Measurements from ENCODE around the gene ELOVL1. TPM values are rescaled to one million over a fixed set of nuclear protein-coding genes. Genes with fewer than 3 reads are reported as not detected.
A peak's percentile ranks its signal among the peaks of the same experiment; 100 is the strongest.

Gene ELOVL1
- total RNA-seq, 4 donors from 2014 or later = 26.3 to 65.0 (median 41.0) TPM

DNA sequence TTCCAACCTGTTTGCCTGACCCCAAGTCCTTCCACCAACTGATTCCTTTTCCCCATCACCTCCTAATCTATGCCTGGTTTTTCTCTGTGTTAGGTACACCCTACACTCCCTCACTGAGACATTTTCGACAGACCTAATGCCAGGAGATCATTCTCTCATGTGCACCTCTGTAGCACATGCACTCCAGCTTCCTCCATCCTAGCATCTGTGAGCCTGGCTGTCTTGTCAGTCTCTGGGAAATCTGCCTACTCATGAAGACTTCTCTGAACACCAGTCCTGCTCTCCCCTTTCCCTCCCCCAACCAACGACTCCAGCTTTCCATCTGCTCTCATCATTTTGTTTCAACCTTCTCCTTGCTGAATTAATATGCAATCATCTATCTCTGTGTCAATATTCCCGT lies 20.8 kb upstream of the ELOVL1 start:
- Histone ChIP-seq H3K36me3 (peaks cover 0 to 42% of the 10 kb centered on the region in 2 donors), H3K4me3 (peak overlapping the region; percentile 56 to 67), H3K9me3 (no peaks in the 10 kb centered on the region), H3K27me3 (no peaks in the 10 kb centered on the region), H3K4me1 (peaks cover 6 to 30% (median 22%) of the 10 kb centered on the region in 3 donors), H3K27ac (peak overlapping the region in 1 of 4 donors; percentile 87)
- no peak for ATAC-seq
- TF ChIP-seq EP300 (IDR thresholded peaks at IDR 0.05) (no peak), POLR2AphosphoS5 (IDR thresholded peaks at IDR 0.05) (no peak), POLR2A (IDR thresholded peaks at IDR 0.05) (no peak)
- TF ChIP-seq, protein P1, sequence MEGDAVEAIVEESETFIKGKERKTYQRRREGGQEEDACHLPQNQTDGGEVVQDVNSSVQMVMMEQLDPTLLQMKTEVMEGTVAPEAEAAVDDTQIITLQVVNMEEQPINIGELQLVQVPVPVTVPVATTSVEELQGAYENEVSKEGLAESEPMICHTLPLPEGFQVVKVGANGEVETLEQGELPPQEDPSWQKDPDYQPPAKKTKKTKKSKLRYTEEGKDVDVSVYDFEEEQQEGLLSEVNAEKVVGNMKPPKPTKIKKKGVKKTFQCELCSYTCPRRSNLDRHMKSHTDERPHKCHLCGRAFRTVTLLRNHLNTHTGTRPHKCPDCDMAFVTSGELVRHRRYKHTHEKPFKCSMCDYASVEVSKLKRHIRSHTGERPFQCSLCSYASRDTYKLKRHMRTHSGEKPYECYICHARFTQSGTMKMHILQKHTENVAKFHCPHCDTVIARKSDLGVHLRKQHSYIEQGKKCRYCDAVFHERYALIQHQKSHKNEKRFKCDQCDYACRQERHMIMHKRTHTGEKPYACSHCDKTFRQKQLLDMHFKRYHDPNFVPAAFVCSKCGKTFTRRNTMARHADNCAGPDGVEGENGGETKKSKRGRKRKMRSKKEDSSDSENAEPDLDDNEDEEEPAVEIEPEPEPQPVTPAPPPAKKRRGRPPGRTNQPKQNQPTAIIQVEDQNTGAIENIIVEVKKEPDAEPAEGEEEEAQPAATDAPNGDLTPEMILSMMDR (IDR thresholded peaks at IDR 0.05) = no peak
- WGBS, 2 donors (ENCODE audit: low coverage in 1 of 2) = 15 to 38% methylated on average over 2 to 3 of the region's 3 CpGs

DNA sequence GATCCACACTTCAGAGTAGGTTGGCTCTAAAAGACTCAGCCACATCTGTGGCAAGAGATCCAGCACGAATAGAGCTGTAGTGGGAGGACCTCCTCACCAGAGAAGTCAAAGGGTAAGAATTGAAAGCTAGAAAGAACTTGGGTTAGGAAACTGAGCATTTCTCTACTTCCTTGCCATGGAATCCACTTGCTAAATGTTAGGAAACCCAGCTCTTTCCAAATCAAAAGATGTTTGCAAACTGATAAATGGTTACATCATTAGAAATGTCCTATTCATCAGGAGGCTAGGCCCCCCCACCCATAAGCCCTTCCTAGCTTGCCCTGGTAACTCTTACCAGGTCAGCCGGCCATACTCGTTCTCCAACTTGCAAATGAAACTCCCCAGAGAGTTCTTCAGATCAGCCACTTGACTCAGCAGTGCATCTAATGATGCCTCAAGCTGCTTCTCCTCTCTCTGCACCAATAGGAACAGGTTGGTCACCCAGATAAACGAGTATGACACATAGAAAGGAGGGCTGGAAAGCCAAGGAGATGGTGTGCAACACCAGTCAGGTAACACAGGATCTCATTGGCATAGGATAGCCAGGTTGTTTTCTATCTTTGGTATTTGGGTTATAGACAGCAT lies 20.3 kb upstream of the ELOVL1 start:
- no peak overlapping the region for H3K4me3 ChIP-seq
- TF ChIP-seq, protein P1 (IDR thresholded peaks at IDR 0.05) = no peak
- no peak for TF ChIP-seq POLR2AphosphoS5 (IDR thresholded peaks at IDR 0.05)
- no peak for TF ChIP-seq EP300 (IDR thresholded peaks at IDR 0.05)
- TF ChIP-seq POLR2A (IDR thresholded peaks at IDR 0.05) = no peak
- H3K27me3 ChIP-seq = no peaks in the 10 kb centered on the region
- peaks cover 0 to 46% of the 10 kb centered on the region in 2 donors for H3K36me3 ChIP-seq
- ATAC-seq = no peak
- H3K9me3 ChIP-seq = no peaks in the 10 kb centered on the region
- 50 to 75% methylated on average over 1 to 3 of the region's 4 CpGs for WGBS, 2 donors (ENCODE audit: low coverage in 1 of 2)
- H3K27ac ChIP-seq = no peak overlapping the region
- peaks cover 6 to 30% (median 22%) of the 10 kb centered on the region in 3 donors for H3K4me1 ChIP-seq

DNA sequence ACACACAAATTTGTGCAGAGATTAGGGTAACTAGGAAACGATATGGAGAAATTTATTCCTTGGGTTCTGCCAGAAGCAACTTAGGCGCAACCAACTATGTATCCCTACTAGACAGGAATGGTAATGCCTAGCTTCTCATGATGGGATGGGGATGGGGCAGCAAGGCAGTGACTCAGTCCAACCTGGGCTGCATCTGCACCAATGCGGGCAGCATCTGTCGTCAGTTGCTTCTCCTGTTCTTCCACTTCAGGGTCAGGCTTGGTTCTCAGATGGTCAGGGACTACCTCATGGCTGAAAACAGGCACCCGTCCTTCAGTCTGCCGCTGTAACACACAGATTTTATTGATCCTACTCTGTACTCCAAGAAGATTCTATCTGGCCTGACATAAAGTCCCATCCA lies 18.9 kb upstream of the ELOVL1 start:
- 85 to 86% methylated on average over 4 to 6 of the region's 6 CpGs for WGBS, 2 donors (ENCODE audit: low coverage in 1 of 2)
- Histone ChIP-seq H3K27me3 (no peaks in the 10 kb centered on the region), H3K9me3 (no peaks in the 10 kb centered on the region), H3K36me3 (peaks cover 0 to 60% of the 10 kb centered on the region in 2 donors), H3K4me1 (peaks cover 6 to 43% (median 22%) of the 10 kb centered on the region in 3 donors), H3K27ac (no peak overlapping the region), H3K4me3 (no peak overlapping the region)
- no peak for TF ChIP-seq POLR2AphosphoS5 (IDR thresholded peaks at IDR 0.05)
- no peak for TF ChIP-seq EP300 (IDR thresholded peaks at IDR 0.05)
- TF ChIP-seq, protein P1 (IDR thresholded peaks at IDR 0.05) = no peak
- no peak for TF ChIP-seq POLR2A (IDR thresholded peaks at IDR 0.05)
- no peak for ATAC-seq

DNA sequence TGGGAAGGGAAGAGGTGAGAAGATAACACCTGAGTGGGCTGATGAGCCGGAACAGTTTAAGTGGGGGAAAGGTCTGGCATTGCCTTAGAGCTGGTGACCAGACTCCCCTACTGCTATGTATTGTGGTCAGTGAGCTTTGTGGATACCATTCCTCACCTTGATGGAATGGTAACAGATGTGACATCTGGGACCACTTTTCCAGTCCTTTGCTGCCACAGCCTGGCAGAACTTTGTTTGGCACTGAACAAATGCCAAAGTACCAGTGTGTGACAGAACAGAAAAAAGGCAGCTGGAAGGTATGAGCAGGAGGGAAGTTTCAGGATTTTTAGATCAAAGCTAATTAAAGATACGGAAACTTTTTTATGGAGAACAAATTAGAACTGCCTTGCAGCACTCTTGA lies 15.6 kb upstream of the ELOVL1 start:
- Histone ChIP-seq H3K36me3 (peaks cover 0 to 77% of the 10 kb centered on the region in 2 donors), H3K27me3 (no peaks in the 10 kb centered on the region), H3K27ac (no peak overlapping the region), H3K4me1 (peaks cover 2 to 27% (median 6%) of the 10 kb centered on the region in 3 donors), H3K4me3 (no peak overlapping the region), H3K9me3 (no peaks in the 10 kb centered on the region)
- TF ChIP-seq POLR2AphosphoS5 (IDR thresholded peaks at IDR 0.05) = no peak
- TF ChIP-seq, protein P1 (IDR thresholded peaks at IDR 0.05) = no peak
- TF ChIP-seq EP300 (IDR thresholded peaks at IDR 0.05) = no peak
- TF ChIP-seq POLR2A (IDR thresholded peaks at IDR 0.05) = no peak
- ATAC-seq = no peak
- 83 to 100% methylated on average over 1 to 2 of the region's 2 CpGs for WGBS, 2 donors (ENCODE audit: low coverage in 1 of 2)

Measured in gastroesophageal sphincter (tissue), 4 donors.